ENCODE data around the gene LILRA6. TPM values are rescaled to one million over a fixed set of nuclear protein-coding genes. Genes with fewer than 3 reads are reported as not detected.

Gene LILRA6
- total RNA-seq, 2 experiments from 2014 or later, result 0.60 TPM; not detected in 1

GRCh38 chr19:54190503-54191010 is 52.0 kb downstream of the LILRA6 start:
- Histone ChIP-seq H3K27me3 (ENCODE audit: control insufficient read depth in 1 of 2, insufficient read depth in 2 of 2, low read length in 2 of 2) (no peaks in the 10 kb centered on the region), H3K4me3 (ENCODE audit: low read length) (peak overlapping the region; percentile 74), H3K36me3 (ENCODE audit: insufficient read depth, low read length) (peaks cover 11% of the 10 kb centered on the region), H3K9me3 (ENCODE audit: control insufficient read depth in 1 of 2, insufficient read depth in 1 of 2, low read length in 2 of 2) (no peaks in the 10 kb centered on the region), H3K4me1 (ENCODE audit: insufficient read depth, low read length) (peaks cover 33% of the 10 kb centered on the region), H3K27ac (ENCODE audit: low read depth in 1 of 2, low read length in 2 of 2) (peak overlapping the region; percentile 99)
- H3K9me3 Mint-ChIP-seq, result no peaks in the 10 kb centered on the region
- ATAC-seq (ENCODE audit: poor library complexity) (peak; percentile 54), DNase-seq (peak; percentile 100)
- peak overlapping the region; percentile 96 for H3K27ac Mint-ChIP-seq
- H3K27me3 Mint-ChIP-seq, result no peaks in the 10 kb centered on the region
- peaks cover 37% of the 10 kb centered on the region for H3K36me3 Mint-ChIP-seq (ENCODE audit: low read depth)
- intact Hi-C loops (cut with DNase I, micrococcal nuclease), result loop anchor here (1.0 to 10.0 kb wide), 8 partner anchors 10 to 1464 kb away; partner anchors contain the start of genes MYADM (in 2 of the 2), RPS9 (in 2 of the 2), CNOT3 (in 1 of the 2) and LENG1 (in 1 of the 2)
- peak overlapping the region; percentile 90 for H3K4me3 Mint-ChIP-seq
- ChIA-PET CTCF (interaction anchor here (0.9 to 2.6 kb wide), 3 partner anchors 9 to 22 kb away, joined by 3 to 19 read pairs (median 10); partner anchors contain the start of gene RPS9), POLR2A (interaction anchor here (0.6 to 5.8 kb wide), 13 partner anchors 11 to 1464 kb away, joined by 3 to 148 read pairs (median 17); partner anchors contain the start of genes CNOT3, LENG1, LENG8 and MYADM)
- no peak for TF ChIP-seq CTCF (IDR thresholded peaks at IDR 0.05)
- H3K4me1 Mint-ChIP-seq (ENCODE audit: low read depth), result peaks cover 37% of the 10 kb centered on the region

- ChIA-PET POLR2A (interaction anchor here (0.6 to 5.8 kb wide), 25 partner anchors 8 to 1931 kb away, joined by 3 to 148 read pairs (median 5); partner anchors contain the start of genes CNOT3, FIZ1, LENG1 and LENG8), CTCF (interaction anchor here (0.6 to 2.9 kb wide), 8 partner anchors 10 to 100 kb away, joined by 3 to 20 read pairs (median 5); partner anchors contain the start of genes CNOT3, LENG1 and RPS9)
- H3K4me1 ChIP-seq (ENCODE audit: insufficient read depth, low read length), result peaks cover 33% of the 10 kb centered on the region
- H3K4me3 Mint-ChIP-seq, result peak overlapping the region; percentile 90
- H3K4me1 Mint-ChIP-seq (ENCODE audit: low read depth), result peaks cover 33% of the 10 kb centered on the region
- peak overlapping the region; percentile 96 for H3K27ac Mint-ChIP-seq
- TF ChIP-seq CTCF (IDR thresholded peaks at IDR 0.05), result no peak
- intact Hi-C loops (cut with DNase I, micrococcal nuclease), result loop anchor here (1.0 to 10.0 kb wide), 11 partner anchors 10 to 1465 kb away; partner anchors contain the start of genes MYADM (in 2 of the 2), CNOT3 (in 1 of the 2), LENG1 (in 1 of the 2) and LENG8 (in 1 of the 2)
- H3K36me3 Mint-ChIP-seq (ENCODE audit: low read depth), result peaks cover 35% of the 10 kb centered on the region
- no peaks in the 10 kb centered on the region for H3K9me3 ChIP-seq (ENCODE audit: control insufficient read depth in 1 of 2, insufficient read depth in 1 of 2, low read length in 2 of 2)
- no peaks in the 10 kb centered on the region for H3K27me3 Mint-ChIP-seq
- peaks cover 11% of the 10 kb centered on the region for H3K36me3 ChIP-seq (ENCODE audit: insufficient read depth, low read length)
- no peaks in the 10 kb centered on the region for H3K27me3 ChIP-seq (ENCODE audit: control insufficient read depth in 1 of 2, insufficient read depth in 2 of 2, low read length in 2 of 2)
- ATAC-seq (ENCODE audit: poor library complexity) (peak; percentile 60), DNase-seq (peak; percentile 100)
- H3K4me3 ChIP-seq (ENCODE audit: low read length), result peak overlapping the region; percentile 74
- no peaks in the 10 kb centered on the region for H3K9me3 Mint-ChIP-seq
- peak overlapping the region; percentile 99 for H3K27ac ChIP-seq (ENCODE audit: low read depth in 1 of 2, low read length in 2 of 2)
Observed at GRCh38 chr19:54189735-54190502, 52.7 kb downstream of the LILRA6 start.

- H3K36me3 ChIP-seq (ENCODE audit: insufficient read depth, low read length), result peaks cover 11% of the 10 kb centered on the region
- H3K27ac ChIP-seq (ENCODE audit: low read depth in 1 of 2, low read length in 2 of 2), result peak within 1 kb of the TSS; percentile 99
- Mint-ChIP-seq H3K4me3 (peak within 1 kb of the TSS; percentile 90), H3K36me3 (ENCODE audit: low read depth) (peaks cover 33% of the 10 kb centered on the region), H3K27ac (peak within 1 kb of the TSS; percentile 96), H3K27me3 (no peaks in the 10 kb centered on the region), H3K9me3 (no peaks in the 10 kb centered on the region), H3K4me1 (ENCODE audit: low read depth) (peaks cover 33% of the 10 kb centered on the region)
- POLR2A ChIA-PET, result interaction anchor here (0.6 to 5.8 kb wide), 24 partner anchors 9 to 1932 kb away, joined by 3 to 148 read pairs (median 5); partner anchors contain the start of genes CNOT3, FIZ1, LENG1 and LENG8
- TF ChIP-seq CTCF (IDR thresholded peaks at IDR 0.05), result no peak
- DNase-seq (no peak), ATAC-seq (ENCODE audit: poor library complexity) (no peak)
- H3K4me3 ChIP-seq (ENCODE audit: low read length), result peak within 1 kb of the TSS; percentile 74
- intact Hi-C loops (cut with DNase I, micrococcal nuclease), result loop anchor here (1.0 to 5.0 kb wide), 3 partner anchors 20 to 74 kb away; partner anchors contain the start of genes PRPF31 (in 1 of the 2) and TFPT (in 1 of the 2)
- peaks cover 33% of the 10 kb centered on the region for H3K4me1 ChIP-seq (ENCODE audit: insufficient read depth, low read length)
- H3K9me3 ChIP-seq (ENCODE audit: control insufficient read depth in 1 of 2, insufficient read depth in 1 of 2, low read length in 2 of 2), result no peaks in the 10 kb centered on the region
- CTCF ChIA-PET, result interaction anchor here (0.6 to 2.9 kb wide), 7 partner anchors 11 to 101 kb away, joined by 3 to 20 read pairs (median 5); partner anchors contain the start of genes CNOT3, LENG1 and RPS9
- no peaks in the 10 kb centered on the region for H3K27me3 ChIP-seq (ENCODE audit: control insufficient read depth in 1 of 2, insufficient read depth in 2 of 2, low read length in 2 of 2)
Observed at GRCh38 chr19:54189145-54189734, 53.4 kb downstream of the LILRA6 start, which contains the start of gene MBOAT7. TSS of gene MBOAT7 (minus strand) at chr19:54189580. CDS start at chr19:54188508, 1,072 bp downstream.

All from CD4-positive, alpha-beta T cell (primary cell).